GM12865 (cell line): ENCODE data around the gene SKA2.
"Not testable (repeated sequence)": the region's sequence is repeated elsewhere in the genome, so short reads cannot be mapped to it uniquely, and the experiment has no call there.

Experiments used
- DNase-seq: peaks from one replicate; pipeline ENCODE4 v3.0.0; 2010; ENCODE audit warnings: low read depth
- H3K4me3 ChIP-seq: 2 replicates; pipeline ENCODE4 v1.5.1; 2011; ENCODE audit warnings: mild to moderate bottlenecking, low read depth, low read length, control low read depth
- TF ChIP-seq, protein P1 (sequence below): IDR thresholded peaks from 2 replicates; pipeline ENCODE4 v1.5.1; 2011; ENCODE audit warnings: low read length, control low read depth, low read depth, inconsistent platforms; ENCODE audit not compliant: insufficient read depth; ENCODE audit errors: missing control alignments

The SKA2 gene

DNA sequence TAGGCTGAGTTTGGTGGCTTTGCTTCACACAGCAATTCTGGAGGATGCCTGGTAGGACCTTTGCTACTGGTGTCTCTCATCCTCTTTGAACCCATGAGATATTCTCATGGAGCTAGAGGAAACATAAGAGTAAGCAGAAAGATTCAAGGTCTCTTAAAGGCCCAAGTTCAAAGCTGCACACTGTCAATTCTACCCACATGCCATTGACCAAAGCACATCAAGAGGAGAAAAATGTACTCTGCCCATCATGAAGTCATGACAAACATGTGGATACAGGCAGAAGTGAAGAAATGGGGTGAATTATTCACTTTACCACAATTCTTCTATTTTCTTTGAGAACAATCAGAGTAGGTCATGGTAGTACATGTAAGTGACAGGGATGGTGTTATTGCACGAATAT is 13.1 kb downstream of the SKA2 start:
- no peak for DNase-seq
- TF ChIP-seq, protein P1, sequence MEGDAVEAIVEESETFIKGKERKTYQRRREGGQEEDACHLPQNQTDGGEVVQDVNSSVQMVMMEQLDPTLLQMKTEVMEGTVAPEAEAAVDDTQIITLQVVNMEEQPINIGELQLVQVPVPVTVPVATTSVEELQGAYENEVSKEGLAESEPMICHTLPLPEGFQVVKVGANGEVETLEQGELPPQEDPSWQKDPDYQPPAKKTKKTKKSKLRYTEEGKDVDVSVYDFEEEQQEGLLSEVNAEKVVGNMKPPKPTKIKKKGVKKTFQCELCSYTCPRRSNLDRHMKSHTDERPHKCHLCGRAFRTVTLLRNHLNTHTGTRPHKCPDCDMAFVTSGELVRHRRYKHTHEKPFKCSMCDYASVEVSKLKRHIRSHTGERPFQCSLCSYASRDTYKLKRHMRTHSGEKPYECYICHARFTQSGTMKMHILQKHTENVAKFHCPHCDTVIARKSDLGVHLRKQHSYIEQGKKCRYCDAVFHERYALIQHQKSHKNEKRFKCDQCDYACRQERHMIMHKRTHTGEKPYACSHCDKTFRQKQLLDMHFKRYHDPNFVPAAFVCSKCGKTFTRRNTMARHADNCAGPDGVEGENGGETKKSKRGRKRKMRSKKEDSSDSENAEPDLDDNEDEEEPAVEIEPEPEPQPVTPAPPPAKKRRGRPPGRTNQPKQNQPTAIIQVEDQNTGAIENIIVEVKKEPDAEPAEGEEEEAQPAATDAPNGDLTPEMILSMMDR = no peak
- H3K4me3 ChIP-seq = no peak overlapping the region

DNA sequence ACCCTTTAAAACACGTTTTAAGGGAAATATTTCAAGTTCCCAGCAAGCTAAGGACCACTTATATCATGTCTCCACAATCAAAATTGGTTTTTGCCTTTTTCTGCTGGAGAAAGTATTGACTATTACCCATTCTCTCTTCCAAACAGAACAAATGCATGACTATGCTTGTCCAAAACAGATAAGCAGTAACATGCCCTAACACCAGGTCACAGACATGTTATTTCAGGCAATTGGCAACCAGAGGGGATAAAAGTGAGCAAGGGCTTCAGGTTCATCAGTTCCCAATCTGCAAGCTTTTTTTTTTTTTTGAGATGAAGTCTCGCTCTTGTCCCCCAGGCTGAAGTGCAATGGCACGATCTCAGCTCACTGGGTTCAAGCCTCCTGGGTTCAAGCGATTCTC is 15.0 kb downstream of the SKA2 start:
- no peak overlapping the region for H3K4me3 ChIP-seq
- TF ChIP-seq, protein P1 = no peak
- DNase-seq = no peak

GRCh38 chr17:59138339-59138738 is 16.6 kb downstream of the SKA2 start:
- H3K4me3 ChIP-seq, DNase-seq: not testable (repeated sequence)

DNA sequence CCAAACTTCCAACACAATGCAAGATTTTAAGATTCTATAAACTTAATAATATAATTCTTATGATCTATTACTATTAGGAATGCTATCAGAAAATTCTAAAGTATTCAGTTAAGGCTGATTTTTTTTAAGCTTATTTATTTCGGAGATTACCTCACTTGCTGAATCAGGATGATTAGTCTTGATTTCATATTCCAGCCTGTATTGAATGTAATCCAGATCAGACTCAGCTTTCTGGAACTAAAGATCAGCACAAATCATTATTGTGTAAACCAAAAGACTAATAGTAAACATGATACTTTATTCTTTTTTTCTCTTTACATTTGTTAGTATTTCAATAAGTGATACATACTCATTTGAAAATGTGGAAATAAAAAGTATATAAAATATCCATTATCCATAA is 23.9 kb downstream of the SKA2 start:
- no peak overlapping the region for H3K4me3 ChIP-seq
- no peak for DNase-seq
- TF ChIP-seq, protein P1 = no peak

GRCh38 chr17:59129814-59130213 is 25.2 kb downstream of the SKA2 start:
- no peak overlapping the region for H3K4me3 ChIP-seq
- TF ChIP-seq, protein P1 = no peak
- no peak for DNase-seq

DNA sequence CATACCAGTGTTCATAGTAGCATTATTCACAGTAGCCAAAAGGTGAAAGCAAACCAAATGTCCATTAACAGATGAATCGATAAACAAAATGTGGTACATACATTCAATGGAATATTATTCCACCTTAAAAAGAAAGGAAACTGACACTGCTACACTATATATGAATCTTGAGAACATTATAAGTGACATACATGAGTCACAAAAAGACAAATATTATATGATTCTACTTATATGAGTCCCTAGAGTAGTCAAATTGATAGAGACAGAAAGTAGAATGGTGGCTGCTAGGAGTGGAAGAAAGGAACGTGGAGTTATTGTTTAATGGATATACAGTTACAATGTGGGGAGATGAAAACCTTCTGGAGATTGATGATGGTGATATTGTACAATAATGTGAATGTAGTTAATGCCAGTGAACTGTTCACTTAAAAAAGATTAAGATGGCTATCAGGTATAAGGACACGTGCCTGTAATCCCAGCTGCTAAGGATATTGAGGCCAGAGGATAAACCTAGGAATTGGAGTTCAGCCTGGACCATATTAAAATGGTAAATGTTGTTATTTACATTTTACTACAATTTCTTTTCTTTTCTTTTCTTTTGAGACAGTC is 28.1 kb downstream of the SKA2 start:
- no peak for DNase-seq
- TF ChIP-seq, protein P1 = no peak
- H3K4me3 ChIP-seq = no peak overlapping the region

GRCh38 chr17:59124665-59125064 is 30.3 kb downstream of the SKA2 start:
- TF ChIP-seq, protein P1 = no peak
- no peak overlapping the region for H3K4me3 ChIP-seq
- DNase-seq = peak; percentile 79
